ENCODE data around the gene PRRC2A.

The PRRC2A gene

DNA sequence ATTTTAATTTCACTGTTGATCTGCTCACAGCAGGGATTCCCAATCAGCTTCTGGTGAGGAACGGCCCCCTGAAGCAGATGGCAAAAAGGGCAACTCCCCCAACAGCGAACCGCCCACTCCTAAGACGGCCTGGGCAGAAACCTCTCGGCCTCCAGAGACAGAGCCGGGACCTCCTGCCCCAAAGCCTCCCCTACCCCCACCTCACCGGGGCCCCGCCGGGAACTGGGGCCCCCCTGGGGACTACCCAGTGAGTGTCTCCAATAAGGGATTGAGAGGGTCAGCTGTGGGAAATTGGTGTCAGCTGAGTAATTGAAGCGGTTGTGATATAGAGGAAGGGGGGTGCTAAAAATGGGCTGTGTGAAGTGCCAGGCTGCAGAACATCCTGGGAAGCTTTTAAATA, 6.4 kb downstream of the PRRC2A start:
- DNase-seq, result no peak

DNA sequence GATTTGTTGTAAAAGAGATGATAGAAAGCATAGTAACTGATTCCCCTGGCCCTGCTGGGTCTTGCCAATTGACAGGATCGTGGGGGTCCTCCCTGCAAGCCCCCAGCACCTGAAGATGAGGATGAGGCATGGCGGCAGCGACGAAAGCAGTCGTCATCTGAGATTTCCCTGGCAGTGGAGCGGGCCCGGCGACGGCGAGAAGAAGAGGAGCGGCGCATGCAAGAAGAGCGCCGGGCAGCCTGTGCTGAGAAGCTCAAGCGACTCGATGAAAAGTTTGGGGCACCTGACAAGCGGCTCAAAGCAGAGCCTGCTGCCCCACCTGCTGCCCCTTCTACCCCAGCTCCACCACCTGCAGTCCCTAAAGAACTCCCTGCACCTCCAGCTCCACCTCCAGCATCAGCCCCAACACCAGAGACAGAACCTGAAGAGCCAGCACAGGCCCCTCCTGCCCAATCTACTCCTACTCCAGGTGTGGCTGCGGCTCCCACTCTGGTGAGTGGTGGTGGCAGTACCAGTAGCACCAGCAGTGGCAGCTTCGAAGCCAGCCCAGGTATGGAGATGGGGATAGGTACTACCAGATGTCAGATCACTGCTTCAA, 7.3 kb downstream of the PRRC2A start:
- DNase-seq, result no peak

DNA sequence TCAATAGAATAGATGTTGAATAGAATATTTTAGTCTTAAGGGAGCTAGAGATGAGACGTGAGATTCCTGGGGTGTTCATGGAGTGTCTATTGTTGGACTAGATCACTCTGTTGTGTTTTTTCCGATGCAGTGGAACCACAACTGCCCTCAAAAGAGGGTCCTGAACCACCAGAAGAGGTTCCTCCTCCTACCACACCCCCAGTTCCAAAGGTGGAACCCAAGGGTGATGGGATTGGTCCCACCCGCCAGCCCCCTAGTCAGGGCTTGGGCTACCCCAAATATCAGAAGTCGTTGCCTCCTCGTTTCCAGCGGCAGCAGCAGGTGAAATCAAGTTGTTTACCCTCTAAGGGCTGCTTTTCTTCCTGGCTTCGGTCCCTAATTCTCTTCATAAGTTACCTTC, 8.5 kb downstream of the PRRC2A start:
- no peak for DNase-seq

DNA sequence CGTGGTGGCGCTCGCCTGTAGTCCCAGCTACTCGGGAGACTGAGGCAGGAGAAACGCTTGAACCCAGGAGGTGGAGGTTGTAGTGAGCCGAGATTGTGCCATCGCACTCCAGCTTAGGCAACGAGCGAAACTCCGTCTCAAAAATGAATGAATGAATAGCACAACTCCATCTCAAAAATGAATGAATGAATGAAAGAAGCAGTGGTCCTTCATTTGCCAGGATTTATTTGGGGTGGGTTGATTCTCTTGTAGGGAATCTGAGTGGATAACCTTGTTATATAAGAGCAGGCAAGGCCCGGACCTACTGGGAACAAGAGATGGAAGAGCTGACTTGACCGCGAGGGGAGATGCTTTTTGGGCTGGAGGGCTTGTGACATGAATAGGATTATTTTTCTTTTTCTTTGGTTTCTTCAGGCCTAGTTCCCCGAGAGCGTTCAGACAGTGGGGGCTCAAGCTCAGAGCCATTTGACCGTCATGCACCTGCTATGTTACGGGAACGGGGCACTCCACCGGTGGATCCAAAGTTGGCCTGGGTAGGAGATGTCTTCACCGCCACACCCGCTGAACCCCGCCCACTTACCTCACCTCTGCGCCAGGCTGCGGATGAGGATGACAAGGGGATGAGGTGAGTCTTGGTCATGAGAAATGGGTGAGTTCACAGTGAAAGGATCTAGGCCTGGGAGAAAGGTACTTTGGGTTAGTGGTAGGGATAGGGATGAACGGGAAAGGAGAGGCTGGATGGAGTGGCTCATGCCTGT, 9.8 kb downstream of the PRRC2A start:
- no peak for DNase-seq

DNA sequence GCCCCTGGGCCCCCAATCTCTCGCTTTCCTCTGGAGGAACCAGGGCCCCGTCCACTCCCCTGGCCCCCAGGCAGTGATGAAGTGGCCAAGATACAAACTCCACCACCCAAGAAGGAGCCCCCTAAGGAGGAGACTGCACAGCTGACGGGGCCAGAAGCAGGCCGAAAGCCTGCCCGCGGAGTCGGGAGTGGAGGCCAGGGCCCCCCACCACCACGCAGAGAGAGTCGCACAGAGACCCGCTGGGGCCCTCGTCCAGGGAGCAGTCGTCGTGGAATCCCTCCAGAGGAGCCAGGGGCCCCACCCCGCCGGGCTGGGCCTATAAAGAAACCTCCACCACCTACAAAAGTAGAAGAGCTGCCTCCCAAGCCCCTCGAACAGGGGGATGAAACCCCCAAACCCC, 10.7 kb downstream of the PRRC2A start:
- no peak for DNase-seq

DNA sequence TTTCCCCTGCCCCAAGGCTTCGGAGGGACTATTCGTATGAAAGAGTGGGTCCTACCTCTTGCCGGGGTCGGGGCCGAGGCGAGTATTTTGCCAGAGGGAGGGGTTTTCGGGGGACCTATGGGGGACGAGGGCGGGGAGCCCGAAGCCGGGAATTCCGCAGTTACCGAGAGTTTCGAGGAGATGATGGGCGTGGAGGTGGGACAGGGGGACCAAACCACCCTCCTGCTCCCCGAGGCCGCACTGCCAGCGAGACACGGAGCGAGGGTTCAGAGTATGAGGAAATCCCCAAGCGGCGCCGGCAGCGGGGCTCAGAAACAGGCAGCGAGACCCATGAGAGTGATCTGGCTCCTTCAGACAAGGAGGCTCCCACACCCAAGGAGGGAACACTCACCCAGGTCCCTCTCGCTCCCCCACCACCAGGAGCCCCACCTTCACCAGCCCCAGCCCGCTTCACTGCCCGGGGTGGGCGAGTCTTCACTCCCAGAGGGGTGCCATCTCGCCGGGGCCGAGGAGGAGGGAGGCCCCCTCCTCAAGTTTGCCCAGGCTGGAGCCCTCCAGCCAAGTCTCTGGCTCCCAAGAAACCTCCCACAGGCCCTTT, 11.3 kb downstream of the PRRC2A start:
- no peak for DNase-seq

DNA sequence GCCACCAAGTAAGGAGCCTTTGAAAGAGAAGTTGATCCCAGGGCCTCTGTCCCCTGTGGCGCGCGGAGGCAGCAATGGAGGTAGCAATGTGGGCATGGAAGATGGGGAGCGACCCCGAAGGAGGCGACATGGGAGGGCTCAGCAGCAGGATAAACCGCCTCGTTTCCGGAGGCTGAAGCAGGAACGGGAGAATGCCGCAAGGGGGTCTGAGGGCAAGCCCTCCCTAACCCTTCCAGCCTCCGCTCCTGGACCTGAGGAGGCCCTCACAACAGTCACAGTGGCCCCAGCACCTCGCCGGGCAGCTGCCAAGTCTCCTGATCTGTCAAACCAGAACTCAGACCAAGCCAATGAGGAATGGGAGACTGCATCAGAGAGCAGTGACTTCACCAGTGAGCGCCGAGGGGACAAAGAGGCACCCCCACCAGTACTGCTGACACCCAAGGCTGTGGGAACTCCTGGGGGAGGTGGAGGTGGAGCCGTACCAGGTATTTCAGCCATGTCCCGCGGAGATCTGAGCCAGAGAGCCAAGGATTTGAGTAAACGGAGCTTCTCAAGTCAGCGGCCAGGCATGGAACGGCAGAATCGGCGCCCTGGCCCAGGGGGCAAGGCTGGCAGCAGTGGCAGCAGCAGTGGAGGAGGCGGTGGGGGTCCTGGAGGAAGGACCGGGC, 11.9 kb downstream of the PRRC2A start:
- DNase-seq, result no peak

DNA sequence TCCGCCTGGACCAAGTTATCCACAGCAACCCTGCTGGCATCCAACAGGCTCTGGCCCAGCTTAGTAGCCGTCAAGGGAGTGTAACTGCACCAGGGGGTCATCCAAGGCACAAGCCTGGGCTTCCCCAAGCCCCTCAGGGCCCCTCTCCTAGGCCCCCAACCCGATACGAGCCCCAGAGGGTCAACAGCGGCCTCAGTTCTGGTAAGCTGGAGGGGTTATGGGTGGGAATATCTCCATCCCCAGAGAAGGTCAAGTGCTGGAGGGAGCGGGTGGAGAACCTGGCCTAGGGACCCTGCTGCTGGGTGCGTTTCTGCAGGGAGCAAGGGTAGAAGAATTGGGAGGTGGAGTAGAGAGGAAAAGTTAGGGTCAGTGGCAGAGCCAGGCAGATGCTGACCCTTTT, 12.9 kb downstream of the PRRC2A start:
- no peak for DNase-seq

DNA sequence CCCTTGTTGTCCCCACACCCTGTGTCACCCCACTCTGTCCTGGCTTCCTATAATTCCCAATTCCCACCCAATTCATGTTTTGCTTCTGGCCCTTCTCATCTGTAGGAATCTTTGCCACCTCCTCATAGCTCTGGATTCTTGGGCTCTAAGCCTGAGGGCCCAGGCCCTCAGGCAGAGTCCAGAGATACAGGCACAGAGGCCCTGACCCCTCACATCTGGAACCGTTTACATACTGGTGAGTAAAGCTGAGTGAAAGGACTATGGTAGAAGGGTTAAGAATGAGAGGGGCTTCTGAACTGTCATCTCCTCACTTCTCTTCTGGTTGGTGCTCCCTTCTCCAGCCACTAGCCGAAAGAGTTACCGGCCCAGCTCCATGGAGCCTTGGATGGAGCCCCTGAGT, 13.6 kb downstream of the PRRC2A start:
- no peak for DNase-seq

DNA sequence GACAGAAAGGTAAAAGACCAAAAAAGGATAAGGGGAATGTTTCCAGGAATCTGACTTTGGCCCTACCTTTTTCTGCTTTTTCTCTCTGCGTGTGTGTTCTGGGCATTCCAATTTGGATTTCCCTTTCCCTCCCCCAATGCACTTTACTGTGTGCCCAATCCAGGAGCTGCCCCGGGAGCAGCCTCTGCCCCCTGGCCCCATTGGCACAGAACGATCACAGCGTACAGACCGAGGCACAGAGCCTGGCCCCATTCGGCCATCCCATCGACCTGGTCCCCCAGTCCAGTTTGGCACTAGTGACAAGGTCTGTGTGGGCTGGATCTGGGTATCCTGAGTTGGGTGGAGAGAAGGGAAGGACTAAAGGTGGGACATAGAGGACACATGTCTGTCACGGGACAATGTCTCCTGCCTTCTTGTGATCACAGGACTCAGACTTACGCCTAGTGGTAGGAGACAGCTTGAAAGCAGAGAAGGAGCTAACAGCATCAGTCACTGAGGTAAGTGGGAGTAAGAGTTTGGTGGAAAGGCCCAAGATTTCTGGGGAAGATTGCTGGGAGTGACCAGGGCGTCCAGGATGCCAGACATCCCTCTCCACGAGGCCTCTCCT, 14.6 kb downstream of the PRRC2A start:
- DNase-seq, result no peak

DNA sequence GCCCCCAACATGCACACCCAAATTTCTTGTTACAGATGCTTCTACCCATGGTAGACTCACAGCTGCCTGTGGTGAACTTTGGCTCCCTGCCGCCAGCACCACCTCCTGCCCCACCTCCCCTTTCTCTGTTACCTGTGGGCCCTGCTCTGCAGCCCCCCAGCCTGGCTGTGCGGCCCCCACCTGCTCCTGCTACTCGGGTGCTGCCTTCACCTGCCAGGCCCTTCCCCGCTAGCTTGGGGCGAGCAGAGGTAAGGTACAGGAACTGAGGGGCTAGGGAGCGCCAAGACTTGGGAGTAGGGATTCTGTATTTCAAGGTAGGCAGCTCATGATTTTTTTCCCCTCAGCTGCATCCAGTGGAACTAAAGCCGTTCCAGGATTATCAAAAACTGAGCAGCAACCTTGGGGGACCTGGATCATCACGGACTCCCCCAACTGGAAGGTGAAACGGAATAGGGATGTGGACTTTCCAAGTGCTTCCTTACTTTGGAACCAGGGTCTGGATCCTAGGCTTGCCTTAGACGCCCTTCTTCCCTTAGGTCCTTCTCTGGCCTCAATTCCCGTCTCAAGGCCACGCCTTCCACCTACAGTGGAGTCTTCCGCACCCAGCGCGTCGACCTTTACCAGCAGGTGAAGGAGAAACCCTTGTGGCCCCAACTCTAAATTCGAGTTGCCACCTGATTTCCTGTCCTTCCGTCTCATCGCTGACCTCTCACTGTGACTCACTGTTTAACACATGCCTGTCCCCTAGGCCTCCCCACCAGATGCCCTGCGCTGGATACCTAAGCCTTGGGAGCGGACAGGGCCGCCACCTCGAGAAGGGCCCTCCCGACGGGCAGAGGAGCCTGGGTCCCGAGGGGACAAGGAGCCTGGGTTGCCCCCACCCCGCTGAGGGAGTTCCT, 16.4 kb downstream of the PRRC2A start:
- no peak for DNase-seq

DNA sequence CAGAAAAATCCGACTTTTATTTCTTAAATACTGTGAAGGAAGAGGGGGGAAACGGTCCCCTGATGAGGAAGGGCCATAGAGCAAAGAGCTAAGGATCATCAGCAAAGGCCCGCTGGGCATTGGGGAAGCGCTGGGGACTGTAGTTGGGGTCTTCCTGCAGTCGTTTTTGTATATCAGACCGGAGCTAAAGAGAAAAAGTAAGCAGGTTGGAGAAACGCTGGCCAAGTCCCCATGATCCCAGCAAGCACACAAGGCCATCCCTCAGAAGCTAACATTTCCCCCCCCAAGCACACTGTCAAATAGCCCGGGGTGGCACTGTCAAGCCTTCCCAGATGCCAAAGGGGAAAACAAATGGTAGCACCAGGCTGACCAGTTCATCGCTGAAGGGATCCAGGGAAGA, 18.5 kb downstream of the PRRC2A start:
- no peak for DNase-seq

DNA sequence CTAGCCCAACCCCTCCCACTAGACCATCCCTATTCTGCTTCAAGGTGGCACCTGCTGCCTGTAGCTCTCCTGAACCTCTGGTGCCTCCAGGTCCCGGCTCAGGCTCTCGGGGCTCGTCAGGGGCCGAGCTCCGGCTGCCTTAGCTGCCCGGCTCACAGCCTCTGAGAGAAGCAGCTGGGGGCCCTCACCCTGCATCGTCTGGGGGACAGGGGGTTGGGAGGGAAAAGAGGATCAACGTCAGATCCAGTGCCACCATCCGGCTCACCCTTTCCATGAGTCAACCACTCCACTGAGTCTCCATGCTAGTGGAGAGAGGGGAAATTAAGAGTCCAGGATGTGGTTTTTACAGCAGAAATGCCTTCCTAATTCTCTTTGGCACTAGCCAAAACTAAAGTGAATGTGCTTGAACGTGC, 18.9 kb downstream of the PRRC2A start:
- no peak for DNase-seq

DNA sequence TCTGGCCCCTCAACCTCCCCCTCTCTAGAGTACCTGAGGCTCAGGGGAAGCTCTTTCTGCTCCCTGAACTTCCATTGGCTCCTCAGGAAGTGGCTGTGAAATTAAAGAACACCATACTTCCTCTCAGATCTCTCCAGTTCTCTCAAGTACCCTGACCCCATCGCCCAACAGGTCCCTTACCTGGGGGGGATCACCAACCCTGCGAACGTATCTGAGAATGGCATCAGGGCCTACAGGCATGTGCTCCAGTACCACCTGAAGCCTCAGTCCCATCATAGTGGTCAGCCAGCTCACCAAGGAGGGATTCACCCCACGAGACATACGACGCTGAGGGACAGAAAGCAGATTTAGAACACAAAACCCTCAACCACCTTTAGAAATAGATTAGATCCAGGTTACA, 20.1 kb downstream of the PRRC2A start:
- no peak for DNase-seq

DNA sequence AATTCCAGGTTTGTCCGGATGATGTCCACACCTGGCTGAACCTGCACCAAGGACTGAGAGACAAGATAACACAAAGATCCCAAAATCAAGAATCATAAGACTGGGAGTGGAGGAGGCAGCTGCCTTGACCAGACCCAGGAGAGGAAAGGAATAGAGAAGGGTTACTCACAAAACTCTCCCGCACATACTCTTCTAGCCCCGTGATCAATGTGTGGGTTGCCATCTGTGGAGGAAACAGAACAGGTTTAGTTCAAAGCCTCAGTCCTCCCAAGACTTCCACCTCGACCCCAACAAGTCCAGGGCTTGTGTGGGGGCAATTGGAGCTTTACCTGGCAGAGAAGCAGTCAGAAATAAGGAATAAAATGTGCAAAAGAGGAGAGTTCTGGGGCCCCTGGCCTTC, 20.9 kb downstream of the PRRC2A start:
- DNase-seq, result no peak

DNA sequence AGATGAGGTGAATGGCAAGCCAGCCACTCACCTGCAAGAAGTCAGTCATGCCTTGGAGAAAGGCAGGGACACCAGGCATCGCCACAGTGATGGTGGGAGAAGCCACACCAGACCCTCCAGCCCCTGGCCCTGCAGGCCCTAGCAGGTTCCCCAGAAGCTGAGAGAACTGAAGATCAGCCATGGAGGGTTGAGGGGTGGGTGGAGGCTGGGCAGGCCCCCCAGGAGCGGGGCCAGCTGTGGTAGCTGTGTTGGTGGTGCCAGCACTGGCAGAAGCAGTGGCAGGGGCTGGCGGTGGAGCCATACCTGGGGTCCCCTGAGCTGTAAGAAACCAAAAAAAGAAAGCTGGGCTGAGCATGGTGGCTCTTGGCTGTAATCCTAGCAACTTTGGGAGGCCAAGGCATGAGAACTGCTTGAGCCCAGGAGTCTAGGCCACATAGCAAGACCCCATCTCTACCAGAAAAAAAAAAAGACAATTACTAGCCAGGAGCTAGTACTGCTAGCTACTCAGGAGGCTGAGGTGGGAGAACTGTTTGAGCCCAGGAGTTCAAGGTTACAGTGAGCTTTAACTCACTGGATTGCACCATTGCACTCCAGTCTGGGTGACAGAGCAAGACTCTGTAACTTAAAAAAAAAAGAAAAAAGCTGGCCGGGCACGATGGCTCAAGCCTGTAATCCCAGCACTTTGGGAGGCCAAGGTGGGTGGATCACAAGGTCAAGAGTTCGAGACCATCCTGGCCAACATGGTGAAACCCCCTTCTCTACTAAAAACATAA, 22.5 kb downstream of the PRRC2A start:
- DNase-seq, result no peak

DNA sequence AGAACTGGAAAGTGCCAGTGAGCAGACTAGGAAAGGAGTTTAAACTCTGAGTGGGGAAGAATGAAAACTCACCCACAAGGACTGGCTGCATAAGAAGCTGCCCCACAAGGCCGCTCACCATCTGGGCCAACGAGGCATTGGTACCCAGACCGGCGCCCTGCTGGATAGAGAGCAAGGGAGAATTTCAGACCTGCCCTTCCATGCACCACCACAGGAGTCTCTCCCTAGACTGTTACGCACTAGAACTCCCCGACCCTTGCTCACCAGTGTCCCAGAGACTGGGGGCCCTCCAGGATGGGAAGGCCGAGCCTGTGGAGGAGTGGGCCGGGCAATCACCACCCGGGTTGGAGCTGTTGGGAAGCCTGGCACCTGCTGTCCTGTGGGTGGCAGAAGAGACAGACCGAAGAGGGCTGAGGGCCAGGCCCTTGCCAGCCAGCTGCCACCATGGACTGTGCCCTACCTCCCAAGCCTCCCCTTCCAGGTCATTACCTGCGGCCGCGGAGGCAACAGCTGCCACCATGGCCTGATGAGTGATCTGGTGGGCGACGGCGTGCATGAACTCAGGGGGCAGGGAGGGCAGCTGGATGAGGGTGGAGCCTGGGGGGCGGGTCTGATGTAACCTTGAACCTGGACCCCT, 23.4 kb downstream of the PRRC2A start:
- DNase-seq, result no peak

DNA sequence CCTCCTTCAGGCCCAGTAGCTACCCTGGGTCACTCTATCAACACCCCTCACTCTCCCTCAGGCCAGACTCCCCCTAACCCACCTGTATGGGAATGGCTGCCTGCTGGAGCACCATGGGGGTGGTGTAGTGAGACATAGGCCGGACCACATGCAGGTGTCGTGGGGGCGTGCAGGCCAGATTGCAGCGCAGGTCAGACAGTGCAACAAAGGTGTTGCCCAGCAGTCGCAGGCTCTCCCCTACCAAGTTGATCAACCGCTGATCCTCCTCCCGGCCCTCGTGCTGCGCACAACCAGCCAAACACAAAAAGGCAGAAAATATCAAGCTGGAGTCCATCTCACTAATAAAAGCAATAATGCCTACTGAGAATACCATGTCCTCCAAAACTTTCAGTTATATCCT, 24.8 kb downstream of the PRRC2A start:
- DNase-seq, result no peak

DNA sequence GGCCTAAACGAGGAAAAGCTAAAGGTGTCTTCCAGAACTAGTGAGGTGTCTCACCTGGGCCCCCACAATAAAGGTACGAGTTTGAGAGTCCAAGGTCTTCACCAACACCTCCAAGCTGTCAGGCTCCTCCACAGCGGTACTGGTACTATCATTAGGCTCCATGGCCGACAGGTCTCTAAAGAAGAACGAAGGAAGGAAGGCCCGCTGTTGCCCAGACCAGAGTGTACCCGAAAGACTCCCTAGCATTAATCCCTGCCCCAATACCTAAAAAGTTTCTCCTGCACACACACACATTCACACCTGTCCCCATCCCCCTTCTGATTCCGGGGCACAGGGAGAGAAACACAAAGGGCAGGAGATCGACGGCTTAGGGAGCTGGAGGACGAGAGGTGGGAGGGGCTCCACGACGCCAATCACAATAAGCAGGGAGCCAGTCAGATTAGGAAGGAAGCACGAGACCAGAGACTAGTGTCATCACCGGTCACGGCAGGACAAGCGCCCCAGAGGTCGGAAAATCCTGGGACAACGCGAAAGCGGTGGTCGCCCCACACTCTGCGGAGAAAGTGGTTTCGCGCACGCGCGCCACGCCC, 31.2 kb downstream of the PRRC2A start:
- no peak for DNase-seq

DNA sequence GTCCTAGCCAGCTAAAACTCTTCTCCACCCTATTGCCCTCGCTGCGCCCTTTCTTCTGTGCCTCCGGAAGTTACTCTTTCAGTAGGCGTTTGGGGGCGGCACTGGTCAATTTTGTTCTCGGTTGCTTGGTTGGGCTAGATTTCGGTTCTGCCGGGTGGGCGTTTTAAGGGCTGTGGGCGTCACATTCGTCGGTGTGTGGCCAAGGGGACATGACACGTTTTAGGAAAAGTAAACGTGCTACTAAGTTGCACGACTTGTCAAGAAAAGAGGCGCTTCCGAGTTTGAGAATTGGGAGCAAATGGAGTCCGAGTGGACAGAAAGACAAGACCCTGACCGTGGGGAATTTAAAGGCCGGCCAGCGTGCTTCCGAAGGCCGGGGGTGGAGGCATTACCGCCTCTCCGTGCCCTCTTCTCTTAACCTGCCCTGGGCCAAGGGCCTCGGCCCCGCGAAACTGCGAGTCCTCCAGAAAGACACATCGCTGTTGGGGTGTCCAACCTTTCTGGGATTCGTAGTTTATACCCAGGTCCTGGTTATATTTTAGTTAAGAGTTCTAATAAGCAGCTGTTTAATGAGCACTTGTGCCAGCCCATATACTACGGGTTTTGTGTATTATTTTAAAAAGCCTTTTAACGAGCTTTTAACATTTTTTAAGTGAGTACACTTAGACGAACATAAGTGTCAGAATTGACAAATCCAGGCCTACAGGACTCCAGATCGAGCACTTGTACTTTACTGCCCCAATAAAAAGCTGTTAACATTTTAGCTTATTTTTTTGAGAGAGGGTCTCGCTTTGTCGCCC, 32.6 kb downstream of the PRRC2A start:
- peak; percentile 80 for DNase-seq

Data from effector CD4-positive, alpha-beta T cell (primary cell).